Bronchial epithelial cell (primary cell): ENCODE results near the gene SIRT1. TPM values are rescaled to one million over a fixed set of nuclear protein-coding genes. Genes with fewer than 3 reads are reported as not detected.
A peak's percentile ranks its signal among the peaks of the same experiment; 100 is the strongest.

Experiments
- DNase-seq: peaks from one replicate; pipeline ENCODE4 v3.0.0-alpha.2; 2010; ENCODE audit warnings: low read depth
- FAIRE-seq: peaks from 2 replicates; lab custom pipeline; 2011; peaks lifted over from hg19 to GRCh38; lab: Jason Lieb, UNC
- H3K27me3 ChIP-seq: 2 replicates; pipeline ENCODE4 v1.5.1; 2011; ENCODE audit warnings: low read length; ENCODE audit not compliant: control insufficient read depth, insufficient read depth
- H3K36me3 ChIP-seq: 2 replicates; pipeline ENCODE4 v1.5.1; 2011; ENCODE audit warnings: low read length; ENCODE audit not compliant: control insufficient read depth, insufficient read depth
- H3K4me3 ChIP-seq: 2 replicates; pipeline ENCODE4 v1.5.1; 2011; ENCODE audit warnings: mild to moderate bottlenecking, low read depth, low read length, control low read depth
- CTCF ChIP-seq: IDR thresholded peaks from 2 replicates; pipeline ENCODE4 v1.5.1; 2011; ENCODE audit warnings: mild to moderate bottlenecking, moderate library complexity, low read length, control low read depth, inconsistent platforms; ENCODE audit not compliant: insufficient read depth, severe bottlenecking
- total RNA-seq: library from RNA; depleted of rRNA; stranded (reverse); fragments of >200 nt; gene quantifications from 2 replicates; pipeline ENCODE4 v1.2.1, GENCODE V29; 2014

Gene SIRT1
- total RNA-seq, 1 donor from 2014 or later, result 10.8 TPM

GRCh38 chr10:67839951-67840350 is 44.5 kb upstream of the SIRT1 start:
- DNase-seq, result peak; percentile 67
- FAIRE-seq, result no peak
- Histone ChIP-seq H3K4me3 (no peak overlapping the region), H3K36me3 (no peaks in the 10 kb centered on the region), H3K27me3 (no peaks in the 10 kb centered on the region)
- TF ChIP-seq CTCF, result no peak

DNA sequence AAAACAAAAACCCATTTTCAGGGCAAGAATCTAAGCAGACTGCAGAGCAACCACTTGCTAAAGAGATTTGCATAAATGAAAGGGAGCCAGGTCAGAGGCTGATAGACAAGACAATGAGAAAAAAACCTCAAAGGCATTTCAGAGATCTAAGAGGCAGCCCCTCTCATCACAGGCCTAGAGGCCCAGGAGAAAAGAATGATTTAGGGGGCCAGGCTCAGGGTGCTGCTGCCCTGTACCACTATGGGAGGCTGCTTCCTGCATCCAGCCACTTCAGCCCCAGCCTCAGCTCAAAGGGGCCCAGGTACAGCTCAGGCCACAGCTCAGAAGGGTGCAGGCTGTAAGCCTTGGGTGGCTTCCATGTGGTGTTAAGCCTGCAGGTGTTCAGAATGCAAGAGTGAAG is 42.7 kb upstream of the SIRT1 start:
- TF ChIP-seq CTCF, result no peak
- Histone ChIP-seq H3K36me3 (no peaks in the 10 kb centered on the region), H3K4me3 (no peak overlapping the region), H3K27me3 (no peaks in the 10 kb centered on the region)
- no peak for DNase-seq
- no peak for FAIRE-seq

GRCh38 chr10:67843284-67843683 is 41.2 kb upstream of the SIRT1 start:
- H3K4me3 ChIP-seq, result no peak overlapping the region
- no peak for TF ChIP-seq CTCF
- FAIRE-seq (no peak), DNase-seq (no peak)
- H3K27me3 ChIP-seq, result no peaks in the 10 kb centered on the region
- H3K36me3 ChIP-seq, result no peaks in the 10 kb centered on the region

DNA sequence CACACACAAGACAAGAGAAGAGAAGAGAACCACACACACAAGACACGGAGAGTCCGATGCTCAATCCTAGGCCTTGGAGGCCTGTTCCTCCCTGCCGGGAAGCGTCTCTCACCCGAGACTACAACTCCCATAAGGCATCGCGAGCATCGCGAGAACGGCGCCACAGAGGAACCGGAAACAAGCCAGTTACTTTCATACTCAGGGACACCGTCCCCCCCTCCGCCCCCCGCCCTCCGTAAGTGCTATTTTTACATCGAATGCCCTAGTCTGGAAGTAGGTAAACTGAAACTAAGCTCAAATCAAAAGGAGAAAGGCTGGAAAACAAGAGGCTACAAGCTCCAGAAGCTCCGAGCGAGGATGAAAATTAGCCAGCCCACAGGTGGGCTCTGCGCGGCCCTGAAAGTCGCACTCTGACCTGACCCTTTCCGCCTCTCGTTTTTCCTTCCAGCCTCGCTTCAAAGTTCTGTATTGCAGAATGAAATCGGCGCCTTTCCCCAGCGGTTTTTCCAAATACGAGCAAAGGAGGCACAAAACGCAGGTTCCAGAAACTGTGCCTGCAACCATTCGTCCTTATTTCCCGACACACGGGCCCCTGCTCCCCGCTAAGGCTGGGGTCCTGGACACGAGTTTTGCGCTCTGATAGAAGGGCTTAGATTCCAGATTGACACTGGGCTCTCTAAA is 35.0 kb upstream of the SIRT1 start:
- H3K27me3 ChIP-seq, result no peaks in the 10 kb centered on the region
- no peaks in the 10 kb centered on the region for H3K36me3 ChIP-seq
- TF ChIP-seq CTCF, result no peak
- peak overlapping the region; percentile 59 for H3K4me3 ChIP-seq
- FAIRE-seq (no peak), DNase-seq (peak; percentile 80)

DNA sequence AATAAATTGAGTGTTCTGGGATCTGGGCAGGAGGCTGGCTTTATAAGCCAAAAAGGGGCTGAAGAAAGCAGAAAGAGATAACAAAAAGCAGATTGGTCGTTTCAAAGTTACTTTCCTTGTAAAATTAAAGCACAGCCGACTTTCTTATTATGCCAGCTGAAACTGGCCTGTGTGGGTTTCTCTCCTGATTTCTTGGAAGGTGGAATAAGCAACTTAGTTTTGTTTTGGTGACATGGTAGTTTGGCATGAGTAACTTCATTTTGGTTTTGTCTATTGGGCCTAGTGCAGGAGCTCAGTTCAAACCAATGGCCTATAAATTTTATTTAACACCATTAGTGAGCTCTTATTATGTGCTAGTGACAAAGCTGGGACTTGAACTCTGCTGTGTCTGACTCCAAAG is 33.3 kb upstream of the SIRT1 start:
- H3K27me3 ChIP-seq, result no peaks in the 10 kb centered on the region
- H3K36me3 ChIP-seq, result no peaks in the 10 kb centered on the region
- no peak for FAIRE-seq
- H3K4me3 ChIP-seq, result no peak overlapping the region
- DNase-seq, result no peak
- no peak for TF ChIP-seq CTCF

DNA sequence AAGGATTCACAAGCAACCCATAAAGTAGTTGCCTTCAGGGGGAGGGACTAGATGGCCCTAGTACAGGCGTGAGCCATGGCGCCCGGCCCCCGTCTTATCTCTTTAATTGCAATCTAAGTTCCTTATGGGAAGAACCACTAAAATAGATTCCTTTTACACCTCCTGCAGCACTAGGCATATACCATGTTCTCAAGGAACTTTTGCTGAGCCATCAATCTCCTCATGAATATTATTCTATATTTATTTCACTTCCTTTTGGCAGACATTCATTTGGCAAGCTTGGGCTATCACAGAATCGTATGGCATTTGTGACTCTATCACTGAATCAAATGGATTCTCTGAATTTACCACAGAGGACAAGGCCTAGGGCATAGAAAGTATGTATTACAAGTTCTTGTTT is 31.7 kb upstream of the SIRT1 start:
- DNase-seq (no peak), FAIRE-seq (no peak)
- H3K27me3 ChIP-seq, result no peaks in the 10 kb centered on the region
- TF ChIP-seq CTCF, result no peak
- H3K4me3 ChIP-seq, result no peak overlapping the region
- H3K36me3 ChIP-seq, result no peaks in the 10 kb centered on the region
